Non-pigmented ciliary epithelial cell (primary cell): ENCODE data around the gene TIMM21.

Experiments used
- DNase-seq: peaks from one replicate; pipeline ENCODE4 v3.0.0-alpha.2; 2010; ENCODE audit warnings: low read depth

TIMM21 gene

DNA sequence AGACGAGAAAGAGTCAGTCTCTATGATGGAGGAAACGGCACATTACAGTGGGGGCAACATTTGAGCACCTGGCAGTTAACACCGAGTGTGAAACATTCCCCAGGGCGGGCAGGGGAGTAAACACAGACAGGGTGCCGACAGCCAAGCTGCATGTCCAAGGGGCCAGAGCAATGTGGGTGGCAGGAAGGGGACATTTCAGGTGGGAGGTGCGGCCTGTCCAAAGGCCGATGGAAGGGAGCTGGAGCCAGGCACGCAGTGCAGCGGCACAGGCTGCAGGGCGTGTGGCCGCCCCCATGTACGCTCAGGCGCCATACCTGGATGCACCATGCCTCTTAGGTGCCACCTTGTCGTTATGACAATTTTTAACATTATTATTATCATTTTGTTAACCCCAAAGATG, 43.3 kb downstream of the TIMM21 start:
- no peak for DNase-seq

DNA sequence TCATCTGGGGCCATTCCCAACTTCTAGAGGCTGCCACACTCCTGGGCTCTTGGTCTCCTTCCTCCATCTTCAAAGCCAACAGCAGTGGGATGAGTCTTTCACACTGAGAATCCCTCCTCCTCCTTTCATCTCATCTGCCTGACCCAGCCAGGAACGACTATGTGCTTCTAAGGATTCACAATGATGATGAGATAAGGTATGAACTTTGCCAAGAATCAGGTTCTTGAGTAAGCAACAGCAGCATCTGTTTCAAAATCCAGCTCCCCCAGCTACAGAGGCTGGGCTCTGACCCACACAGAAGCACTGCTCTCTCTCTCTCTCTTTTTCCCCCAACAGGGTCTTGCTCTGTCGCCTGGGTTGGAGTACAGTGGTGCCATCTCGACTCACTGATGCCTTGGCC, 46.4 kb downstream of the TIMM21 start:
- no peak for DNase-seq

DNA sequence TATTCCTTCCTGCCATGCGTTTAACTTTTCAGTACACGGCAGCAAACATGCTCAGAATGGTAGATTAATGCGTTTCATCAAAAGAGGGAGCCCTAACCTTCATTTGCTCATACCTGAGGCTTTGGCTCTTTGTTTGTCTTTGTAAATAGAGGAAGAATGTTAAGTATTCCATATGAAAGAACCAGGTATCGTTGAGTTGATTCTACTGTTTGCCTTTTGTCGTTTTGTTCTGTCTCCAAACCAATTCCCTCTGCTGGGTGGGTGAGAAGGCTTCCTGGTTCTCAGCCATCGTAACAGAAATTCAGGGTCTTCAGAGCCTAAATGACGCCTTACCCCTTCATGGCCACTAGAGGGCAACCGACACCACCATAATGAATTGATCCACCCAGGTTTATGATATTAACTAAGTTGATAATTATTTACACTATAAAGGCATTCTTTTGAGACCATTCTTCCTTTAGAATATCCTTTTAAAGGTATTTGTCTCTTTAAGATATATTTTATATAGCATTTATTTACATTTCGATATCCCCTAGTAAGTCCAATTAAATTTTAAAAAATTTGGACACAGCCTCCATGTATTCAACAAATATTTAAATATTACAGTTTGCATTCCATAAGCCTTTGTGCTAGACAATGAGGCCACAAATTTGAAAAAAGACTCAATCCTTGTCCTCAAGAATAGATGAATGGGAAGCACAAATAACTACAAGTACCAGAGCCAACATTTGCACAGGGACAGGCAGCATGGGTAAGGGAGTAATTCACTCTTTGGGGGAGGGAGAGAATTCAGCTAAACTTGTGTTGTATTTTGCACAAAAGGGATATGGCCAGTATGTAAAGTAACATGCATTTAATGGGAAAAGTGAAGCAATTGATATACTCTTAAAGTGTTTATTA, 48.1 kb downstream of the TIMM21 start:
- no peak for DNase-seq

DNA sequence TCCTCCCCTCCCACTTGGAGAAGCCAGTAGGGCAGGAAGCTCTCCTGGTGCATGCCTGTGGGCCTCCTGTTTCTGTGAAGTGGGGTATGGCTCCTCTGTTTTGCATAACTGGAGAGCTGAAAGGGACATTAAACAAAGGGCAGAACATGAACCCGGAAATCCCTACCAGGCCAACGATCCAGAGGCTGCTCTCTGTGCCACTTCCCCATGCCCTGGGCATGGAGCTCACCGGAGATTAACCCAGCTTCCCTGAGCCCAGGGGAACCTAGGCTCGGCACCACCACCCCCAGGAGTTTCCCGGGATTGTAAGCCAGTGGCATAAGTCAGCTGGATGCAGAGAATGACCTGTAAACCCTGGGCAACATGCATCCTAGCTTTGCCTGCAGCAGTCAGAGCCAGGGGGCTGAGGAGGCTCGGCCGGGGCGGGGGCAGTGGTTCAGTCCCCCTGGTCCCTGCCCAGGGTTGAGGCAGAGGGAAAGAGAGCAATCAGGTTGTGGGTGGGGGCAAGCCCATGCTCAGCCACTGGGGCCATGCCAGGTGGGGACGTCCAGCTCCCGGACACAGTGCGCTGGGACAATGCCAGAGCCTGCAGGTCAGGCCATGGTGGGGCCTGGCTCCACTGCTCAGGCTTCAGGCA, 49.5 kb downstream of the TIMM21 start:
- no peak for DNase-seq

DNA sequence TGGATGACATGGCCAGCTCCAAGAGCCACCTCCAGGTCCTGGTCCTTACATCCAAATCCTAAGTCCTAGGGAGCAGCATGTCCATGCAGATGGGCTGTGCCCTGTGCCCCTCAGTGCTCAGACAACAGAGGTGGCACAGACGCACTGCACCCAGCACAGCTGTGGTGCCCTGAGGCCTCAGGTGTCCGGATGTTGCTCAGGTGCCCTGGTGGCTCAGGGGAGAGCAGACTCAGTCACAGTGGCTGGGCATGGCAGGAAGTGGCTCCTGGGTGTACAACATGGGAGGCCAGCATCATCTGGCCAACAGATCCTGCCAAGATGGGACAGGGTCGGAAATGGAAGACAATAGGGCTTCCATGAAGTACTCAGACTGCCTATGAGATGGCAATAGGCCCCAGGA, 50.1 kb downstream of the TIMM21 start:
- no peak for DNase-seq

DNA sequence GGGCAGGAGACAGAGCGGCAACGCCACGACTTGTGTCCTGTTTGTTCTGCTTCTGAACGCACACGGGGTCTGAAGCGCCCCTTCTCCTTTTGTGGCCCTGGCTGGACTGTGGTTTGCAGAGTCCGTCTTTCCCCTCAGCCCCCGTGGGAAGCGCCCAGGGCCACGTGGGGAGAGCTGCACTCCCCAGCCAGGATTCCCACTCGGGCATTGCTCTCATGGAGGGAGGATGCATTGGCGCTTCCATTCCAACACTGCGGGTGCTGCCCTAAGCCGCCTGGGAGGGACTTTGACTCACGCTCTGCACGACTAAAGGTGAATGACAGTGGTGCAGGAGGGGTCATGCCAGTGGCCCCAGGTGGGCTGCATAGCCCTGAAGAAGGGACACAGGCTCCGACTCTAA, 52.5 kb downstream of the TIMM21 start:
- DNase-seq = no peak

DNA sequence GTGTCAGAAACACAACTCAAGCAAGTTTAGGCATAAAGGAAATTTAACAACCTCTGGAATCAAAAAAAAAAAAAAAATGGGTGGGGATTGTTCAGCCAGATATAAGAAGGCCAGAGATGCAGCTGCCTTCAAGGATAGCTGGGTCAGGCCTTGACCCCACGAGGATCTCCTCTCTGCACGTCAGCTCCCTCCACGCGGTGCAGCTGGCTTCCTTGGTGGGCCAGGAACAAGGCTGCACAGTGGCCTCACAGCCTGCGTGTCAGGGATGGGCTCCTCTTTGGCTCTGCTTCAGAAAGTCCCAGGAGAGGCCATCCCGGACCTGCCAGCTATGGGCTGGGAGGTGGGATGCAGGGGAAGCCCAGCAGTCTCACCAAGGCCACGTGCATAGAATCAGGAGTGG, 55.5 kb downstream of the TIMM21 start:
- DNase-seq = no peak

DNA sequence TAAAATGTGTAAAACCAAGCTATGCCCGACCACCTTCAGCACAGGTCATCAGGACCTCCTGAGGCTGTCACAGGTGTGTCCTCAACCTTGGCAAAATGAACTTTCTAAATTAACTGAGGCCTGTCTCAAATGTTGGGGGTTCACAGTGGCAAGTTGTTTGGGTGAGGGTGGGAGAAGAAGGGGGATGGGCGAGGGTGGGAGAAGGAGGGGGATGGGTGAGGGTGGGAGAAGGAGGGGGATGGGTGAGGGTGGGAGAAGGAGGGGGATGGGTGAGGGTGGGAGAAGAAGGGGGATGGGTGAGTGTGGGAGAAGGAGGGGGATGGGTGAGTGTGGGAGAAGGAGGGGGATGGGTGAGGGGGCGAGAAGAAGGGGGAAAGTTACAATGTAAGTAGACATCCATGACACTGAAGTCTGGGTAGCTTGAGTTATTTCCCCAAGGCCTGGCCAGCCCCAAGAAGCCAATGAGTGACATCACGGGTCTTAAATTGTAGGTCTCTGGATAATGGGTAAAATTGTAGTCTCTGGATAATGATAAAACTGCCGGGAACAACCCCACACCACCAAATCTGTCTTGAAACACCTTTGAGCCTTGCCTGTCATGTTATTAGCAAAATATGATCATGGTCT, 56.3 kb downstream of the TIMM21 start:
- no peak for DNase-seq
